Spleen (tissue), 7 donors: ENCODE results near the gene LINC01488.

Experiments used
- CTCF ChIP-seq, 11 experiments: fragments of 200-600 bp in 7 of 11; fragments of 450-650 bp in 4 of 11; sonication (generic) in 4 of 11; IDR thresholded peaks in 8 of 11; conservative IDR thresholded peaks in 3 of 11; 1 replicate in 7 of 11; 2 replicates in 4 of 11; pipeline versions ENCODE4 v1.4.0 to v1.8.0; 2016 to 2021; ENCODE audit warnings: antibody characterized with exemption in 11 of 11, inconsistent platforms in 4 of 11, mild to moderate bottlenecking in 1 of 11
- POLR2A ChIP-seq, 3 donors: fragments of 450-650 bp; IDR thresholded peaks; one replicate each; pipeline ENCODE4 v1.5.1; 2017; ENCODE audit warnings: antibody characterized with exemption in 3 of 3, mild to moderate bottlenecking in 1 of 3
- POLR2AphosphoS5 ChIP-seq, 3 donors: sonication (generic); formaldehyde crosslinking; IDR thresholded peaks; one replicate each; pipeline ENCODE4 v1.5.1; 2017; ENCODE audit warnings: antibody characterized with exemption in 3 of 3
- donor health status: DM: no; HTN: no; CAD: no; lungs with moderate emphysema.
- donor health status: DM: no; HTN: no; CAD: no.
- donor health status: DM: no; HTN: no; CAD: no.

- TF ChIP-seq POLR2AphosphoS5 (IDR thresholded peaks at IDR 0.05) (no peak), CTCF (IDR thresholded peaks at IDR 0.05 in 8 of 11, conservative IDR thresholded peaks at IDR 0.05 in 3 of 11) (no peak), POLR2A (IDR thresholded peaks at IDR 0.05) (no peak)
Observed at GRCh38 chr11:69447786-69448185, 33.7 kb upstream of the LINC01488 start.
